HG02678 (cell line): ENCODE measurements around the gene DVL1.

Experiments
- ATAC-seq: cut with Tn5 transposase; IDR thresholded peaks from one replicate; pipeline ENCODE4 v1.9.1; 2021; ENCODE audit warnings: mild to moderate bottlenecking, moderate library complexity; ENCODE audit not compliant: unreplicated experiment

Gene DVL1

GRCh38 chr1:1312450-1313314 lies 36.5 kb downstream of the DVL1 start:
- no peak for ATAC-seq

- no peak for ATAC-seq
Measured at GRCh38 chr1:1311107-1312104, 37.8 kb downstream of the DVL1 start.

GRCh38 chr1:1310476-1311053 lies 38.7 kb downstream of the DVL1 start:
- ATAC-seq: no peak

GRCh38 chr1:1310109-1310385 lies 39.2 kb downstream of the DVL1 start:
- ATAC-seq: no peak

GRCh38 chr1:1309251-1310108 lies 39.7 kb downstream of the DVL1 start:
- no peak for ATAC-seq

GRCh38 chr1:1308756-1309250 lies 40.4 kb downstream of the DVL1 start:
- peak; percentile 1 for ATAC-seq

GRCh38 chr1:1307923-1308755 lies 41.1 kb downstream of the DVL1 start, which contains the start of the genes ACAP3 and PUSL1:
Gene ACAP3 (minus strand): TSS chr1:1307930. CDS start chr1:1307815, 115 bp downstream.
Gene PUSL1 (plus strand): TSS chr1:1308597. CDS start chr1:1308644, 47 bp downstream.
- peak; percentile 58 for ATAC-seq

GRCh38 chr1:1307261-1307922 lies 41.8 kb downstream of the DVL1 start:
- peak; percentile 7 for ATAC-seq

- ATAC-seq: no peak
Measured at GRCh38 chr1:1306661-1307260, 42.5 kb downstream of the DVL1 start.

GRCh38 chr1:1306070-1306660 lies 43.1 kb downstream of the DVL1 start:
- no peak for ATAC-seq

- ATAC-seq: no peak
Measured at GRCh38 chr1:1305300-1306069, 43.7 kb downstream of the DVL1 start.

- no peak for ATAC-seq
Measured at GRCh38 chr1:1304331-1305299, 44.6 kb downstream of the DVL1 start.

- no peak for ATAC-seq
Measured at GRCh38 chr1:1303736-1304135, 45.5 kb downstream of the DVL1 start.

GRCh38 chr1:1302951-1303509 lies 46.2 kb downstream of the DVL1 start:
- no peak for ATAC-seq

GRCh38 chr1:1302006-1302430 lies 47.2 kb downstream of the DVL1 start:
- ATAC-seq: no peak

- ATAC-seq: no peak
Measured at GRCh38 chr1:1300352-1300739, 48.9 kb downstream of the DVL1 start.
